GM12878 (cell line): ENCODE measurements around the gene TMEM45A. TPM values are rescaled to one million over a fixed set of nuclear protein-coding genes. Genes with fewer than 3 reads are reported as not detected.

Experiments used
- ATAC-seq: fragments of 200-7000 bp; cut with Tn5 transposase; 3 replicates; pipeline ENCODE4 v1.9.1; 2020; ENCODE audit warnings: mild to moderate bottlenecking, moderate library complexity
- BruUV-seq: library from RNA; stranded (reverse); fragments of 400-500 nt; replicated peaks from 2 replicates; lab custom pipeline; 2021; lab: Mats Ljungman, UMichigan
- CTCF ChIA-PET: fragments of 300-600 bp; sonication (Branson Sonifier 250); formaldehyde crosslinking; extraction: SDS; loops from one replicate; lab custom pipeline; 2021; ENCODE audit warnings: inconsistent platforms; lab: Yijun Ruan, JAX
- POLR2A ChIA-PET: fragments of 350-600 bp; formaldehyde crosslinking; extraction: SDS; loops from one replicate; lab custom pipeline; 2021; ENCODE audit warnings: inconsistent platforms; lab: Charles Lee
- RAD21 ChIA-PET: fragments of 300-600 bp; sonication (Branson Sonifier 250); formaldehyde crosslinking; loops from one replicate; lab custom pipeline; 2023; ENCODE audit warnings: antibody characterized with exemption; ENCODE audit not compliant: unreplicated experiment; lab: Charles Lee
- SMC1A ChIA-PET: fragments of 300-600 bp; sonication (Branson Sonifier 250); formaldehyde crosslinking; loops from one replicate; lab custom pipeline; 2023; ENCODE audit not compliant: unreplicated experiment, uncharacterized antibody; lab: Charles Lee
- DNase-seq: peaks from one replicate; pipeline ENCODE4 v3.0.0-alpha.2; 2011; ENCODE audit warnings: low read depth, low spot score
- FAIRE-seq: peaks from 3 replicates; lab custom pipeline; 2011; peaks lifted over from hg19 to GRCh38; lab: Jason Lieb, UNC
- H2AFZ ChIP-seq: 2 replicates; pipeline ENCODE4 v1.6.0; 2011; ENCODE audit warnings: low read depth, low read length, control low read depth; ENCODE audit not compliant: control insufficient read depth
- H3K27ac ChIP-seq: 2 replicates; pipeline ENCODE4 v1.5.1; 2011; ENCODE audit warnings: control low read depth; ENCODE audit not compliant: control insufficient read depth, insufficient read depth
- H3K27me3 ChIP-seq, 2 experiments: replicated peaks in 1 of 2; 2 replicates each; pipeline versions ENCODE4 v1.6.0 to v1.6.1; 2011; ENCODE audit warnings: low read length in 1 of 2; ENCODE audit not compliant: control insufficient read depth in 2 of 2, insufficient read depth in 2 of 2
- H3K36me3 ChIP-seq, 2 experiments: 2 replicates each; pipeline ENCODE4 v1.5.1; 2011; ENCODE audit warnings: low read length in 1 of 2; ENCODE audit not compliant: control insufficient read depth in 2 of 2, insufficient read depth in 2 of 2
- H3K4me1 ChIP-seq: 2 replicates; pipeline ENCODE4 v1.6.1; 2011; ENCODE audit warnings: mild to moderate bottlenecking, low read length, moderate library complexity, mixed read lengths; ENCODE audit not compliant: control insufficient read depth, insufficient read depth
- H3K4me2 ChIP-seq: 2 replicates; pipeline ENCODE4 v1.6.0; 2011; ENCODE audit warnings: control low read depth; ENCODE audit not compliant: control insufficient read depth, insufficient read depth
- H3K4me3 ChIP-seq: fragments of 200-600 bp; sonication (generic); 2 replicates; pipeline ENCODE4 v1.5.1; 2016
- H3K79me2 ChIP-seq: 2 replicates; pipeline ENCODE4 v1.6.0; 2011; ENCODE audit warnings: low read length; ENCODE audit not compliant: control insufficient read depth, insufficient read depth
- H3K9ac ChIP-seq: 2 replicates; pipeline ENCODE4 v1.8.0; 2011; ENCODE audit warnings: low read length, control low read depth, mixed read lengths; ENCODE audit not compliant: control insufficient read depth, insufficient read depth
- H3K9me3 ChIP-seq: replicated peaks from 3 replicates; pipeline ENCODE4 v1.5.1; 2011; ENCODE audit warnings: mild to moderate bottlenecking, low read length; ENCODE audit not compliant: control insufficient read depth, insufficient read depth
- H4K20me1 ChIP-seq: 2 replicates; pipeline ENCODE4 v1.6.0; 2011; ENCODE audit not compliant: control insufficient read depth, insufficient read depth
- CBFB ChIP-seq: IDR thresholded peaks from 2 replicates; pipeline ENCODE4 v1.6.1; 2016; ENCODE audit warnings: antibody characterized with exemption, low read depth
- CBX5 ChIP-seq: sonication (generic); IDR thresholded peaks from 2 replicates; pipeline ENCODE4 v1.6.1; 2016; ENCODE audit warnings: low read depth, moderate library complexity, mild to moderate bottlenecking, inconsistent platforms
- EED ChIP-seq: sonication (generic); IDR thresholded peaks from 2 replicates; pipeline ENCODE4 v1.6.1; 2016; ENCODE audit warnings: antibody characterized with exemption, low read depth
- EGR1 ChIP-seq, 2 experiments: IDR thresholded peaks; 1 replicate in 1 of 2; 2 replicates in 1 of 2; pipeline ENCODE4 v1.6.1; 2011 to 2012; ENCODE audit warnings: low read depth in 2 of 2, low read length in 2 of 2, borderline replicate concordance in 1 of 2, mild to moderate bottlenecking in 1 of 2, moderate library complexity in 1 of 2
- HCFC1 ChIP-seq: fragments of 150-350 bp; IDR thresholded peaks from 2 replicates; pipeline ENCODE4 v1.6.1; 2014; ENCODE audit warnings: low read length
- HDAC2 ChIP-seq: fragments of 200-600 bp; sonication (generic); IDR thresholded peaks from 2 replicates; pipeline ENCODE4 v1.6.1; 2017
- HDAC6 ChIP-seq: fragments of 200-600 bp; sonication (generic); IDR thresholded peaks from one replicate; pipeline ENCODE4 v1.8.0; 2017; ENCODE audit warnings: antibody characterized with exemption; ENCODE audit not compliant: unreplicated experiment
- MTA2 ChIP-seq: fragments of 450-650 bp; IDR thresholded peaks from 2 replicates; pipeline ENCODE4 v1.6.1; 2016; ENCODE audit warnings: low read depth, mild to moderate bottlenecking, moderate library complexity
- MXI1 ChIP-seq: fragments of 150-350 bp; IDR thresholded peaks from 2 replicates; pipeline ENCODE4 v1.6.1; 2011; ENCODE audit warnings: low read depth, mild to moderate bottlenecking, inconsistent platforms, low read length, improper control_type of control experiment
- POLR2A ChIP-seq: IDR thresholded peaks from 2 replicates; pipeline ENCODE4 v1.6.1; 2011; ENCODE audit warnings: low read depth, mild to moderate bottlenecking, low read length
- POLR2AphosphoS2 ChIP-seq: IDR thresholded peaks from 2 replicates; pipeline ENCODE4 v1.6.1; 2011; ENCODE audit warnings: low read depth, mild to moderate bottlenecking, low read length, improper control_type of control experiment, moderate library complexity
- POU2F2 ChIP-seq: IDR thresholded peaks from 3 replicates; pipeline ENCODE4 v1.6.1; 2011; ENCODE audit warnings: low read depth, mild to moderate bottlenecking, low read length, borderline replicate concordance
- RAD51 ChIP-seq: fragments of 450-650 bp; IDR thresholded peaks from 2 replicates; pipeline ENCODE4 v1.6.1; 2016; ENCODE audit warnings: moderate library complexity, mild to moderate bottlenecking, inconsistent platforms
- RBBP5 ChIP-seq: fragments of 200-600 bp; sonication (generic); conservative IDR thresholded peaks from 2 replicates; pipeline ENCODE4 v1.6.1; 2016
- SRF ChIP-seq, 2 experiments: IDR thresholded peaks; 2 replicates each; pipeline ENCODE4 v1.6.1; 2011; ENCODE audit warnings: low read depth in 2 of 2, low read length in 2 of 2, mild to moderate bottlenecking in 1 of 2, moderate library complexity in 1 of 2
- ZNF217 ChIP-seq: fragments of 450-650 bp; IDR thresholded peaks from 2 replicates; pipeline ENCODE4 v1.6.1; 2017; ENCODE audit warnings: antibody characterized with exemption, mild to moderate bottlenecking
- WGBS: methylation state at CpG from one replicate; pipeline ENCODE4 v1.1.6; 2016; ENCODE audit warnings: low lambda C conversion rate; ENCODE audit not compliant: insufficient replicate concordance, insufficient coverage; ENCODE audit errors: missing lambda C conversion rate; 5-methylcytosine and 5-hydroxymethylcytosine counted together
- in situ Hi-C: fragments of 300-500 bp; cut with MboI; formaldehyde crosslinking; loops from 9 replicates; pipeline ENCODE4 v1.14.3; 2018; ENCODE audit warnings: mixed read lengths
- intact Hi-C: fragments of 100-400 bp; cut with micrococcal nuclease; formaldehyde crosslinking; loops from one replicate; pipeline ENCODE4 v1.14.2; 2022; ENCODE audit not compliant: unreplicated experiment
- polyA plus RNA-seq, 11 experiments: library from polyadenylated mRNA; depleted of rRNA in 4 of 11; unstranded in 6 of 11; stranded (reverse) in 5 of 11; fragments of >200 nt; fragmentation: Nextera tagmentation in 4 of 11; fragmentation: Illumina TruSeq in 1 of 11; extraction: Ambion mirVana in 4 of 11; extraction: Trizol in 1 of 11; gene quantifications; 1 replicate in 1 of 11; 2 replicates in 10 of 11; pipeline versions ENCODE4 v1.2.1 to v1.2.3, GENCODE V29; 2011 to 2016; ENCODE audit warnings: inconsistent platforms in 2 of 11, missing spikeins in 2 of 11, low read depth in 1 of 11
- total RNA-seq, 4 experiments: library from RNA; depleted of rRNA in 3 of 4; stranded (reverse); fragments of >200 nt in 3 of 4; fragmentation: Illumina TruSeq in 1 of 4; extraction: Trizol in 1 of 4; gene quantifications; 2 replicates each; pipeline versions ENCODE4 v1.2.1 to v1.2.3, GENCODE V29; 2013 to 2021
- TF ChIP-seq, protein P1 (sequence below): IDR thresholded peaks from 2 replicates; pipeline ENCODE4 v1.6.1; 2011; ENCODE audit warnings: borderline replicate concordance, low read depth, mild to moderate bottlenecking, moderate library complexity, mixed read lengths, low read length; ENCODE audit not compliant: insufficient read depth; ENCODE audit errors: extremely low read length
- TF ChIP-seq, protein P2 (sequence below): IDR thresholded peaks from 2 replicates; pipeline ENCODE4 v1.6.1; 2012; ENCODE audit warnings: low read depth, low read length, improper control_type of control experiment

TMEM45A gene
- total and polyA plus RNA-seq, 10 of the 15 experiments (the other 5 are each of a cell fraction or from before 2014, with no cell fraction given) = 0.34 to 5.3 (median 0.83) TPM

DNA sequence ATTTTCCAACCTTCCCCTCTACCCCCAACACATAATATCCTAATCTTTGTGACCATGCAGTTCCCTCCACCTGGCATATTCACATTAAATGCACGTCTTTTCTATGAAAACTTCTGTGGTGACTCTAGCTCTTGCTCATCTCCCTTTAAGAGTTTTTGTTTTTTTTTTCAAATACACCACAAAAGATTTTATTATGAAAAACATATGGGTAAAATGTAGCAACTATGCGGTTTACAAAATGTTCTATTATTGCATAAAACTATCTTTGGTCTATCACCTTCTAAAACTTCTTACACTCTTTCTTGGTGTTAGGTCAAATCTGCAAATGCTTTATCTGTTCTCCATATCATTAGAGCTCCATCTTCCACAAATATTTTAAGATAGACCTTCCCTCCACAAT, 78.4 kb downstream of the TMEM45A start:
- no peak for DNase-seq
- no peaks in the 10 kb centered on the region for H4K20me1 ChIP-seq
- no peak for ATAC-seq
- no peak overlapping the region for H3K9ac ChIP-seq
- 50% methylated on average over 2 of the region's 2 CpGs for WGBS
- H2AFZ ChIP-seq = no peak overlapping the region
- BruUV-seq = no TSS peak
- FAIRE-seq = no peak
- ChIA-PET SMC1A (interaction anchor here (2.1 to 3.2 kb wide), 2 partner anchors 10 to 108 kb away, joined by 6 to 11 read pairs; no protein-coding TSS in a partner anchor), CTCF (interaction anchor here (1.1 kb wide), 1 partner anchor 65 kb away, joined by 3 read pairs; no protein-coding TSS in a partner anchor), RAD21 (no interaction called here), POLR2A (no interaction called here)
- no peak overlapping the region for H3K4me3 ChIP-seq
- no peaks in the 10 kb centered on the region for H3K36me3 ChIP-seq
- in situ Hi-C loops (no loop called here), intact Hi-C loops (no loop called here)
- no peaks in the 10 kb centered on the region for H3K79me2 ChIP-seq
- H3K27ac ChIP-seq = no peak overlapping the region
- no peaks in the 10 kb centered on the region; the same call in 2 of the 3 replicates for H3K9me3 ChIP-seq
- no peak overlapping the region for H3K4me2 ChIP-seq
- no peaks in the 10 kb centered on the region for H3K4me1 ChIP-seq
- no peak for TF ChIP-seq MTA2
- no peak for TF ChIP-seq POU2F2
- no peak for TF ChIP-seq POLR2AphosphoS2
- no peak for TF ChIP-seq HDAC2
- TF ChIP-seq, all 136 proteins: peak for 0
- H3K27me3 ChIP-seq = no peaks in the 10 kb centered on the region

DNA sequence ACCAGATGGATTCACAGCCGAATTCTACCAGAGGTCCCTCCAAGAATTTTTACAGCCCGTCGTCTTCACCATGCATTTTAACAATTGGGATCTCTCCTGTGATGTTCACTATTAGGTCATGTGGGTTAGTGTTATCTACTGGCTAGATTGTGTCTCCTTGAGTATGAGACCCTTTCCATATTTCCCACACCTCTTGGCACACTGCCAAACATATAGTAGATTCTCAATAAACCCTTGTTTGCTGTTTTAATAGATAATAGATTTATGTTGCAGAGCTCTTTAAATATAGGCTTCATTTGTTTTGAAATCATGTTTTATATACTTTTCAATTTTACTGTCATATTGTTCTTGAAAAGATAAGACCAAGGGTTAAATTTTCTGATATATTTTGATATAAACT, 82.1 kb downstream of the TMEM45A start:
- FAIRE-seq (no peak), ATAC-seq (no peak), DNase-seq (no peak)
- SMC1A ChIA-PET = interaction anchor here (5.1 kb wide), 1 partner anchor 15 kb away, joined by 22 read pairs; no protein-coding TSS in a partner anchor
- no peak overlapping the region for H2AFZ ChIP-seq
- no peaks in the 10 kb centered on the region for H3K36me3 ChIP-seq
- intact Hi-C loops = no loop called here
- no peaks in the 10 kb centered on the region for H3K27me3 ChIP-seq
- no peaks in the 10 kb centered on the region for H3K4me1 ChIP-seq
- POLR2A ChIA-PET = interaction anchor here (0.7 kb wide), 1 partner anchor 1454 kb away, joined by 7 read pairs; no protein-coding TSS in a partner anchor
- H3K4me3 ChIP-seq = no peak overlapping the region
- WGBS = 95% methylated on average over 3 of the region's 3 CpGs
- CTCF ChIA-PET = interaction anchor here (1.3 kb wide), 1 partner anchor 13 kb away, joined by 3 read pairs; no protein-coding TSS in a partner anchor
- H3K9me3 ChIP-seq = no peaks in the 10 kb centered on the region; the same call in 2 of the 3 replicates
- no peaks in the 10 kb centered on the region for H3K79me2 ChIP-seq
- RAD21 ChIA-PET = interaction anchor here (1.0 kb wide), 1 partner anchor 15 kb away, joined by 3 read pairs; no protein-coding TSS in a partner anchor
- H4K20me1 ChIP-seq = no peaks in the 10 kb centered on the region
- H3K4me2 ChIP-seq = no peak overlapping the region
- no peak overlapping the region for H3K9ac ChIP-seq
- BruUV-seq = no TSS peak
- in situ Hi-C loops = no loop called here
- no peak overlapping the region for H3K27ac ChIP-seq
- TF ChIP-seq EGR1 (IDR thresholded peaks at IDR 0.05; ENCODE audit: borderline replicate concordance in 1 of 2, low read depth in 2 of 2, low read length in 2 of 2) = no peak
- TF ChIP-seq EED = no peak
- TF ChIP-seq SRF (IDR thresholded peaks at IDR 0.05; ENCODE audit: low read depth in 2 of 2, low read length in 2 of 2) = no peak
- TF ChIP-seq CBFB = no peak
- TF ChIP-seq RBBP5 = no peak
- TF ChIP-seq RAD51 = no peak
- TF ChIP-seq, protein P1, sequence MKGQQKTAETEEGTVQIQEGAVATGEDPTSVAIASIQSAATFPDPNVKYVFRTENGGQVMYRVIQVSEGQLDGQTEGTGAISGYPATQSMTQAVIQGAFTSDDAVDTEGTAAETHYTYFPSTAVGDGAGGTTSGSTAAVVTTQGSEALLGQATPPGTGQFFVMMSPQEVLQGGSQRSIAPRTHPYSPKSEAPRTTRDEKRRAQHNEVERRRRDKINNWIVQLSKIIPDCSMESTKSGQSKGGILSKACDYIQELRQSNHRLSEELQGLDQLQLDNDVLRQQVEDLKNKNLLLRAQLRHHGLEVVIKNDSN = no peak
- no peak for TF ChIP-seq ZNF217
- no peak for TF ChIP-seq HCFC1
- TF ChIP-seq POLR2A = no peak
- no peak for TF ChIP-seq MXI1
- TF ChIP-seq CBX5 = no peak
- TF ChIP-seq, protein P2, sequence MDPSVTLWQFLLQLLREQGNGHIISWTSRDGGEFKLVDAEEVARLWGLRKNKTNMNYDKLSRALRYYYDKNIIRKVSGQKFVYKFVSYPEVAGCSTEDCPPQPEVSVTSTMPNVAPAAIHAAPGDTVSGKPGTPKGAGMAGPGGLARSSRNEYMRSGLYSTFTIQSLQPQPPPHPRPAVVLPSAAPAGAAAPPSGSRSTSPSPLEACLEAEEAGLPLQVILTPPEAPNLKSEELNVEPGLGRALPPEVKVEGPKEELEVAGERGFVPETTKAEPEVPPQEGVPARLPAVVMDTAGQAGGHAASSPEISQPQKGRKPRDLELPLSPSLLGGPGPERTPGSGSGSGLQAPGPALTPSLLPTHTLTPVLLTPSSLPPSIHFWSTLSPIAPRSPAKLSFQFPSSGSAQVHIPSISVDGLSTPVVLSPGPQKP = no peak
- TF ChIP-seq HDAC6 = no peak
